Retinal pigment epithelial cell (primary cell): Measurements from ENCODE around the gene HTT-AS.

ENCODE experiments used
- DNase-seq: peaks from one replicate; pipeline ENCODE4 v3.0.0-alpha.2; 2010; ENCODE audit warnings: low read depth
- H3K4me3 ChIP-seq: 2 replicates; pipeline ENCODE4 v1.5.1; 2011; ENCODE audit warnings: mild to moderate bottlenecking, low read length, control low read depth, moderate library complexity
- TF ChIP-seq, protein P1 (sequence below): conservative IDR thresholded peaks from 2 replicates; pipeline ENCODE4 v1.5.1; 2011; ENCODE audit warnings: low read depth, low read length, control low read depth, inconsistent platforms

HTT-AS gene

DNA sequence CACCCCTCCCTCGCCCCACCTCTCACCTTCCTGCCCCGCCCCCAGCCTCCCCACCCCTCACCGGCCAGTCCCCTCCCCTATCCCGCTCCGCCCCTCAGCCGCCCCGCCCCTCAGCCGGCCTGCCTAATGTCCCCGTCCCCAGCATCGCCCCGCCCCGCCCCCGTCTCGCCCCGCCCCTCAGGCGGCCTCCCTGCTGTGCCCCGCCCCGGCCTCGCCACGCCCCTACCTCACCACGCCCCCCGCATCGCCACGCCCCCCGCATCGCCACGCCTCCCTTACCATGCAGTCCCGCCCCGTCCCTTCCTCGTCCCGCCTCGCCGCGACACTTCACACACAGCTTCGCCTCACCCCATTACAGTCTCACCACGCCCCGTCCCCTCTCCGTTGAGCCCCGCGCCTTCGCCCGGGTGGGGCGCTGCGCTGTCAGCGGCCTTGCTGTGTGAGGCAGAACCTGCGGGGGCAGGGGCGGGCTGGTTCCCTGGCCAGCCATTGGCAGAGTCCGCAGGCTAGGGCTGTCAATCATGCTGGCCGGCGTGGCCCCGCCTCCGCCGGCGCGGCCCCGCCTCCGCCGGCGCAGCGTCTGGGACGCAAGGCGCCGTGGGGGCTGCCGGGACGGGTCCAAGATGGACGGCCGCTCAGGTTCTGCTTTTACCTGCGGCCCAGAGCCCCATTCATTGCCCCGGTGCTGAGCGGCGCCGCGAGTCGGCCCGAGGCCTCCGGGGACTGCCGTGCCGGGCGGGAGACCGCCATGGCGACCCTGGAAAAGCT lies at the start of gene HTT-AS, which contains the start of gene HTT:
TSS of gene HTT-AS (minus strand) at position 461 of the 768 bp plus-strand sequence.
TSS of gene HTT (plus strand) at position 604 of the 768 bp plus-strand sequence. CDS start at position 749, 145 bp downstream.
- TF ChIP-seq, protein P1, sequence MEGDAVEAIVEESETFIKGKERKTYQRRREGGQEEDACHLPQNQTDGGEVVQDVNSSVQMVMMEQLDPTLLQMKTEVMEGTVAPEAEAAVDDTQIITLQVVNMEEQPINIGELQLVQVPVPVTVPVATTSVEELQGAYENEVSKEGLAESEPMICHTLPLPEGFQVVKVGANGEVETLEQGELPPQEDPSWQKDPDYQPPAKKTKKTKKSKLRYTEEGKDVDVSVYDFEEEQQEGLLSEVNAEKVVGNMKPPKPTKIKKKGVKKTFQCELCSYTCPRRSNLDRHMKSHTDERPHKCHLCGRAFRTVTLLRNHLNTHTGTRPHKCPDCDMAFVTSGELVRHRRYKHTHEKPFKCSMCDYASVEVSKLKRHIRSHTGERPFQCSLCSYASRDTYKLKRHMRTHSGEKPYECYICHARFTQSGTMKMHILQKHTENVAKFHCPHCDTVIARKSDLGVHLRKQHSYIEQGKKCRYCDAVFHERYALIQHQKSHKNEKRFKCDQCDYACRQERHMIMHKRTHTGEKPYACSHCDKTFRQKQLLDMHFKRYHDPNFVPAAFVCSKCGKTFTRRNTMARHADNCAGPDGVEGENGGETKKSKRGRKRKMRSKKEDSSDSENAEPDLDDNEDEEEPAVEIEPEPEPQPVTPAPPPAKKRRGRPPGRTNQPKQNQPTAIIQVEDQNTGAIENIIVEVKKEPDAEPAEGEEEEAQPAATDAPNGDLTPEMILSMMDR = no peak
- peak; percentile 74 for DNase-seq
- peak within 1 kb of the TSS; percentile 88 for H3K4me3 ChIP-seq

DNA sequence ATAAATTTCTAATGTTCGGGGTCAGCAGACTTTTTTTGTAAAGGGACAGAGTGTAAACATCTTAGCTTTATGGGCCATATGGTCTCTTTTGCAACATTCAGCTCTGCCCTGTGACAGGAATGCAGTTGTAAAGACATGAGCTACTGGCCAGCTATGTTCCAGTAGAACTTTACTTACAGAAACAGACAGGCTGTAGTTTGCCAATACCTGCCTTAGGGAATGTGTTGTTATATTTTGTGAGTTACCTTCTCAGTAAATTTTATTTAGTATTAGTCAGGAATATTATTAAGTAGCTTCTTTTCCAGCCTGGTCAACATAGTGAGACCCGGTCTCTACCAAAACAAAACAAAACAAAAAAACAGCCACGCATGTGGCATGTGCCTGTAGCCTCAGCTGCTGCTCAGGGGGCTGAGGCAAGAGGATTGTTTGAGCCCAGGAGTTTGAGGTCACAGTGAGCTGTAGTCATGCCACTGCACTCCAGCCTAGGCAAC lies 48.9 kb upstream of the HTT-AS start:
- TF ChIP-seq, protein P1 = no peak
- no peak for DNase-seq
- no peak overlapping the region for H3K4me3 ChIP-seq

DNA sequence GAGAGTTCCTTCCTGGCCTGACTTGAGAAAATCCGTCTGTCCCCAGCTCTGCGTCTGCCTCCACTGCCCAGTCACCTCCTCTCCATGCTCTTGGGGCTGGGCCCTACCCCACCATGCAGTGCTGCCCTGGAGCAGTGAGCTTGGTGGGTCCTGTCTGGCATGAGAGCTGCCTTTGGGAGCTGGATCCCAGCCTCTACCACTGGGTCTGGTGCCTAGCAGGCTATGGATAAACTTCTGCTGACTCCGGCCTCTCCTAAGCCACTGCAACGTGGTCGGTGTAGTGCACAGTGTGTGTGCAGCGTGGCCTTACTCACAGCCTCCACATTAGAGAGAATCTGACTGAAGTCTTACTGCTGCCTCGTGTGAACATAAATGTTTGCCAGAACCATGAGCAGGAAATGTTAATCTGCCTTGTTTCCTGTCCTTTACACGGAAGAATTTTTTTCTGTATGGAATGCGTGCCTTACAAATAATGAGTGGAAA lies 47.8 kb upstream of the HTT-AS start:
- TF ChIP-seq, protein P1 = no peak
- DNase-seq = no peak
- no peak overlapping the region for H3K4me3 ChIP-seq

DNA sequence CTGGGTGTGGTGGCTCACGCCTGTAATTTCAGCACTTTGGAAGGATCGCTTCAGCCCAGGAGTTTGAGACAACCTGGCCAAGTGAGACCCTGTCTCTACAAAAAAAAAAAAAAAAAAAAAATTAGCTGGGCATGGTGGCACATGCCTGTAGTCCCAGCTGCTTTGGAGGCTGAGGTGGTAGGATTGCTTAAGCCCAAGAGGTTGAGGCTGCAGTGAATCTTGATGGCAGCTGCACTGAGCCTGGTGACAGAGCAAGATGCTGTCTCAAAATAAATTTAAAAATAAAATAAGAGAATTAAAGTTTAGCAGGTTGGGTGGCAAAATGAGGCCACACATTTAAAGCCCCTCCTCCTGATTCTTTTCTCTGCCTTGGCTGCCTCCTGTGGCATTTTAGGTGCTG lies 47.3 kb upstream of the HTT-AS start:
- no peak overlapping the region for H3K4me3 ChIP-seq
- no peak for DNase-seq
- TF ChIP-seq, protein P1 = no peak

DNA sequence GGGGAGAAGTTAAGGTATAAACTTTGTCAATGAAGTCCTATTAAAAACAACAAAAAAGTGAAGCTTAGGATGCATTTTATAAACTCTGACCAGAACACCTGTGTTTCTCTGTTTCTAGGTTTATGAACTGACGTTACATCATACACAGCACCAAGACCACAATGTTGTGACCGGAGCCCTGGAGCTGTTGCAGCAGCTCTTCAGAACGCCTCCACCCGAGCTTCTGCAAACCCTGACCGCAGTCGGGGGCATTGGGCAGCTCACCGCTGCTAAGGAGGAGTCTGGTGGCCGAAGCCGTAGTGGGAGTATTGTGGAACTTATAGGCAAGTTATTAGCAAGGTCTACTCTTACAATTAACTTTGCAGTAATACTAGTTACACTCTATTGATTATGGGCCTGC lies 46.8 kb upstream of the HTT-AS start:
- TF ChIP-seq, protein P1 = no peak
- no peak for DNase-seq
- H3K4me3 ChIP-seq = no peak overlapping the region

DNA sequence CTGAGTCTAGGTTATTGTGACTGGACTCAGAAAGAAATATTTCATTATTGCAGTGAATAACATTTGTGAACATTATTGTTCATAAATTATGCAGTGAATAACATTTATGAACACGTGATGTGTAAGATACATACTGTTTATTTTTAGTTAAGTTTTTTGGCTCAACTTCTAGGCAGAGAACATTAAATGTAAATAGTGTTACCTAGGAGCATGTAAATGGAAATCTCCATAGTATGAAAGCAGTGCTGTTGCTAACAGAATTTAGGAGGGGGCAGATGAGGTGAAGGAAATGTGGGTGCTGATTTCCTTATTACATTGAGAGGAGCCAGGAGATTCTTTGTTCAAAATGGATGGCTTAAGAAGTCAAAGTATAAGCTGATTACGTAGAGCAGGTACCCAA lies 45.1 kb upstream of the HTT-AS start:
- DNase-seq = no peak
- TF ChIP-seq, protein P1 = no peak
- no peak overlapping the region for H3K4me3 ChIP-seq

DNA sequence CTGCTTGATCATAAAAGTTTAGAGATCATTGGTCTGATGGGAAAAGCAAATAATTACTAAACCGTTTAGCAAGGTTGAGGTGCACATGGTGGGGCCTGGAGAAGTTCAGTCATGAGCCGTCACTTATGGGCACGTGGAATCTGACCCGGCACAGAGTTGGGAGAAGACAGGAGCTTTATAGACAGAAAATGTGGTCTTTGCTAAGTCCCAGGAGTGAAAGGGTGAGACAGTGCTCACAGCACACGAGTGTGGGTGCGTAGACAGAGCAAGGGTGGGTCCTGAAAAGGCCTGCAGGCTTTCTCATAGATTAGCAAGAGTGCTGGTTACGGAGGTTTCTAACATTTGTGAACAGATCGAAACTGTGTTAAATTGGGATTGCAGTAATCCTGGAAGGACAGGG lies 44.0 kb upstream of the HTT-AS start:
- H3K4me3 ChIP-seq = no peak overlapping the region
- TF ChIP-seq, protein P1 = no peak
- DNase-seq = no peak
